TTC549 (cell line): Measurements from ENCODE around the gene BMF.
"Not testable (repeated sequence)": the region's sequence is repeated elsewhere in the genome, so short reads cannot be mapped to it uniquely, and the experiment has no call there.

Source experiments
- FAIRE-seq: peaks from 2 replicates; lab custom pipeline; 2012; peaks lifted over from hg19 to GRCh38; lab: Jason Lieb, UNC

Gene BMF

GRCh38 chr15:40128766-40129660 lies 20.3 kb upstream of the BMF start:
- FAIRE-seq: no peak

- peak; percentile 89 for FAIRE-seq
Measured at GRCh38 chr15:40125950-40126349, 17.3 kb upstream of the BMF start.

- not testable (repeated sequence) for FAIRE-seq
Measured at GRCh38 chr15:40124807-40125285, 16.2 kb upstream of the BMF start.

DNA sequence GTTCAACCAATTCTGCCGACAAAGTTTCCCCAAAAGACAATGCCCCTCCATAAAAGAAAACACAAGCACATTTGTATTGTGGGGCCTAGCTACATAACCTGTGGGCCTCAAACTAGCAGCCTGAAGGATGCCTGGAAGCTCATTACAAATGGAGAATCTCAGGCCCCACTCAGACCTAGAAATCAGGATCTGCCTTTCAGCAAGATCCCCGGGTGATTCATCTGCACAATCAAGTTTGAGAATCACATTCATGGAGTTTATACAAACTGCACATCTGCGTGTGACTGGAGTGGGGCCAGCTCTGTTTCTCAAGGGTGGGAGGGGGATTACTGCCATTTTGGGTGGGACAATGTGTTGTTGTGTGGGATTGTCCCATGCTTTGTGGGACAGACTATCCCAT lies 15.7 kb upstream of the BMF start:
- not testable (repeated sequence) for FAIRE-seq

- FAIRE-seq: not testable (repeated sequence)
Measured at GRCh38 chr15:40123863-40124262, 15.2 kb upstream of the BMF start.

- not testable (repeated sequence) for FAIRE-seq
Measured at GRCh38 chr15:40122989-40123388, 14.3 kb upstream of the BMF start.

GRCh38 chr15:40121911-40122638 lies 13.4 kb upstream of the BMF start:
- FAIRE-seq: no peak

DNA sequence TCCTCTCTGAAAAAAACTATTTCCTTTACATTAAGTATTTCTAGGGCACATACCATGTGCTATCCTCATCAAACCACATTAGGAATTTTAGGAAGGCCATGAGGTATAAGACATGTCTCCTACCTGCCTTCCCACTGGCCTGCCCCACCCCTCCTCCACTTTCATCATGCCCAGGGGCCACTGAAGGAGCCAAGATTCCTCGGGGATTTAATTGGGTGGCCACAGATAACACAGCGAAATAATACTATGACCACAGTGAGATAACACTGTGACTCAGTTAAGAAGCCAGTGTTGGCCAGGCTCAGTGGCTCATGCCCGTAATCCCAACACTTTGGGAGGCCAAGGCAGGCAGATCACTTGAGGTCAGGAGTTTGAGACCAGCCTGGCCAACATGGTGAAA lies 9.8 kb upstream of the BMF start:
- FAIRE-seq: no peak

DNA sequence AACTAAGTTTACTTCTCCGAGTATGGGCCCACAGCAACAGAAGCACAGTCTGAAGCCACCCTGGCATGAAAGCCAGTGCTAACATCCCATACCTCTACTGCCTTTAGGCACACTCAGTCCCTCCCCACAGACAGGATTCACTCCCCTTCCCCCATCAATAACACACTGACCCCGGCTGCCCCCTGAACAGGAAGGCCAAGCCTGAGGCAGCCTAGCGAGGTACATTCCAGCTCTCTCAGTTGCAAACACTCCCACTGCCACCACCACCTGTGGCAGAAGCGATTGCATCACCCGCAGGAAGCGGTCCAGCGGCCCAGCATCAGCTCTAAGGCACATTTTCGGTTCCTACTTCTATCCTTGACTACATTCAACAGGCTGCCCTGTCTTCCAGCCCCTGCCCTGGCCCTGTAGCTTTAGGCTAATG lies 7.0 kb upstream of the BMF start:
- no peak for FAIRE-seq

DNA sequence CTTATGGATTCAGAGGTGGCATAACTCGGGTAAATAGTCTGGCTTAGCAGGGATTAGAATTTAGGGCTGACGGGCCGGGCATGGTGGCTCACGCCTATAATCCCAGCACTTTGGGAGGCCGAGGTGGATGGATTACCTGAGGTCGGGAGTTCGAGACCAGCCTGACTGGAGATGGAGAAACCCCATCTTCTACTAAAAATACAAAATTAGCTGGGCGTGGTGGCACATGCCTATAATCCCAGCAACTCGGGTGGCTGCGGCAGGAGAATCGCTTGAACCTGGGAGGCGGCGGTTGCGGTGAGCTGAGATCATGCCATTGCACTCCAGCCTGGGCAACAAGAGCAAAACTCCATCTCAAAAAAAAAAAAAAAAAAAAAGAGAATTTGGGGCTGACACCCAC lies 6.4 kb upstream of the BMF start:
- FAIRE-seq: not testable (repeated sequence)

- FAIRE-seq: no peak
Measured at GRCh38 chr15:40114218-40114617, 5.5 kb upstream of the BMF start.

GRCh38 chr15:40112789-40113188 lies 4.1 kb upstream of the BMF start:
- no peak for FAIRE-seq

- no peak for FAIRE-seq
Measured at GRCh38 chr15:40111888-40112287, 3.2 kb upstream of the BMF start.

- FAIRE-seq: no peak
Measured at GRCh38 chr15:40110866-40111550, 2.3 kb upstream of the BMF start.

DNA sequence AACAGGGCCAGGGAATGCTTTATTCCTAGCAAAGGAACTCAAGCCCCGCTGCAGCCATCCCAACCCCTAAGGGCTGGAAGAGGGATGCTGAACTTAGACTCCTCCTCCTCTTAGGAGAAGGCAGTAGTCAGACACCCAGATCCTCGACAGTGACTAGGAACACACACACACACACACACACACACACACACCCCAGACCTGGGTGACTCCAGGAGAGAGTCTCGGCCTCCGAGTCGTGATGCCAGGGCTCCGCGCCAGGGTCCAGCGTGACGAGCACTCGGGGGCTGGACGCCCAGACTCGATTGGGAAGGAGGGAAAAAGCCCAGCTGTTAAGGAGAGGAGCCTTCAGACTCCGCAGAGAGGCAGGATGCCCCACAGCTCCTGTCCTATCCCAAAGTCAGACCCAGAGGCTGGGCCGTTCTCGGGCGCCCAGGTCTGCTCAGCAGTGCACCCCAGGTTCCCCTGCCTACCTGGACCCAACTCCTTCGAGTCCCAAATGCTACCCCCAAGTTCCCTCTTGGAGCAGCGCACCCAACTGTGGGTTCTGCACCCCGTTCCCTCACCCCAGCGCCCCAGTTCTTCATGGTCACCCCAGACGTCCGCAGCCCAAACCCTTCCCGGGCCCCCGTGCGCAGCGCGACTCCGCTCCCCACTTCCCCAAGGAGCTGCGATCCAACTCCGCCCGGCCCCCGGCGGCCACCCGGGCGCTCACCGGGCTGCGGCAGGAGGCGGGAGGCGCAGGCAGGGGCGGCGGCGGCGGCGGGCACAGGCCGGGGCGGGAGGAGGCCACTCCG lies 421 bp downstream of the BMF start:
- FAIRE-seq: no peak

DNA sequence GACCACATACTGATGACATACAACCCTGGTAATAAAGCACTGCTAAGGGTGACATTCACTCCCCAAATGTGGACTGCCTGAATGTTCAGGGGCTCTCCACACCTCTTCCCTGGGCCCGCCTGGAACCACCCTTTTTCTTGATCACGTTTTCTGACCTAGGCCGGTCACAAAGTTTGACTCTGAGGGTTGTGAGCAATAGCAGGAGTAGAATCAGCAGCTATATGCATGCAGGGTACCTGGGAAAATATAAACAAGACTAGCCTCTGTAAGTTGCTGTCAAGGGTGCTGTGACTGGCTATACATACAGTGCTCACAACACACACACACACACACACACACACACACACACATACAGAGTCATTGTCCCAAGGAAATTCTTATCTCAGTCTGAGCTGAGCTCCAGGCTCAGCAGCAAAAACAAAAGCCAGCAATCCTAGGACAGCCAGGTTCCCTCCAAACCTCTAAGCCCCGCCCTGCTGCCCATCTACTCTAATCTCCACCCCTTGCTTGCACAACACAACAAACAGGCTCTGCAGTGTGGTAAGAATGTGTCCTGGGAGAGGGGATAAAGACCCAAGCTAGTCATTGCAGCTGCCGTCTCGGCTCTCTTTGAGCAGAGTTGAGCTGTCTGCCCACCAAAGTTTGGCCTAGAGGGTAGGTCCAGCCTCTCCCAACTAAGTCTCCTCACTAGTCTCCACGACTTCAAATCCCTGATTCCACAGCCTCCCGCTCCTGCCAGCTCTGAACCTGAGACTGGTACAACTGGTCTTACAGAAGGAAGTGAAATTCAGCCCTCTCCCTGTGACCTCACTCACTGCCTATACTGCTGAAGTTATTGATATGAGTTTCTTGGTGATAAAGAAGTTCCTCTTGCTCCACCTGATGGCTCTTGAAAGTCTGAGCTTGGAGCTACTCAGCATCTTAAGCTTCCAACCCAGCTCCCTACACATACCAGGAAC lies 2.2 kb downstream of the BMF start:
- FAIRE-seq: no peak

DNA sequence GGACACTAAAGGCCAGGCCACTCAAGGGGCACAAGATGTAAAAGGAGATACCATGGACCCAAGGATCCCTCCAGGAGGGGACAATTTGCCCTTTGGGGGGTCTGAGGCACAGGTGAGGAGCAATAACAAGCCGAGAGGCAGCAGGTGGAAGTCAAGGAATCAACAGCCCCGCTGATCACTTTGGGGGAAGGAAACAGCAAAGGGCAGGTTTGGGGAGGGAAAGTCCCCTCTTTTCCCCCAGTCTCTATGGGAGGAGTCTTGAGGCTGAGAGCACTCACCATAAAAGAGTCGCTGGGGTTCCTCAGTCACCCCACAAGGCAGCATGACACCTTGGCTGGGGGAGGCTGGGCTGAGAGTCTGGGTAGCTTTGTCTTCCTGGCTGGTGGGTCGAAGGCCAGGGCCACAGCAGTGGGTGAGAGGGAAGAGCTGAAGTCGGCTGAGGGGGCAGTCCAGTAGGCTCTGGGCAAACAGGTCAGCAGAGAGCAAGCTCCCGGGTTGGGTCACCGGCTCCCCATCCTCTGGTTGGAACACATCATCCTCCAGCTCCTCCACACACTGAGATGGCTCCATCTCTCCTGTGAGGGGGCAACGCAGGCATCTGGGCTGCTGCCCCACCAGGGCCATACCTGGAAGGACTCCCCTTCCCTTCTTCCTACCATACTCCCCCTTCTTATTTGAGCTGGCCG lies 3.0 kb downstream of the BMF start:
- FAIRE-seq: no peak

DNA sequence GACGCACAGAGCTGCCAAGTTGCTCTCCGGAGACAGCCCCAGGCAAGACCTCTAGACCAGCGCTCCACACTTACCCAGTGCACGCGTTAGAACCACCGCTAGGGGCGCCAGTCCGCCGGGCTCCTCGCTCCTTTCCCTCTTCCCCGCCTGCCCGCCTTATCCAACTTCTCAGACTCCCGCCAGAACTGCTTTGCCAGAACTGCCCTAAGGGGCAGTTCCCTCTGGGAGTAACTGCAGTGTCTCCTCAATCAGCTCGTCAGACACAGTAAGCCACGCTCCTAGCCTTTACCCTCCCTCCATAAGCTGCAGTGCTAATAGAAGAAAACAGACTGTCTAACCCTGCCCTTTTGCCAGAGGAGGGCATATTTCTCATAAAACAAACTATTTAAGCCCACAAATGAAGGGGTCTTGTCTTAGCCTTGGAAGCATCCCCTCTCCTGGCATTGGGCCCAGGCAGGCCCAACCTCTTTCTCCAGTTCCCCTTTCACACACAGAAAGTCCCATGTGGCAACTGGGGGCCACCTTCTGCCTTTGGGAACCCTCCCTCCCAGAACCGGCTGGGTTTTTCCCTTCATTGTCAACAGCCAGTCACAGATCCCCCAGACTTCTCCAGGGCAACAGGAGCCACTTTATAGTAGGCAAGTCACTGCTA lies 3.7 kb downstream of the BMF start:
- FAIRE-seq: no peak

DNA sequence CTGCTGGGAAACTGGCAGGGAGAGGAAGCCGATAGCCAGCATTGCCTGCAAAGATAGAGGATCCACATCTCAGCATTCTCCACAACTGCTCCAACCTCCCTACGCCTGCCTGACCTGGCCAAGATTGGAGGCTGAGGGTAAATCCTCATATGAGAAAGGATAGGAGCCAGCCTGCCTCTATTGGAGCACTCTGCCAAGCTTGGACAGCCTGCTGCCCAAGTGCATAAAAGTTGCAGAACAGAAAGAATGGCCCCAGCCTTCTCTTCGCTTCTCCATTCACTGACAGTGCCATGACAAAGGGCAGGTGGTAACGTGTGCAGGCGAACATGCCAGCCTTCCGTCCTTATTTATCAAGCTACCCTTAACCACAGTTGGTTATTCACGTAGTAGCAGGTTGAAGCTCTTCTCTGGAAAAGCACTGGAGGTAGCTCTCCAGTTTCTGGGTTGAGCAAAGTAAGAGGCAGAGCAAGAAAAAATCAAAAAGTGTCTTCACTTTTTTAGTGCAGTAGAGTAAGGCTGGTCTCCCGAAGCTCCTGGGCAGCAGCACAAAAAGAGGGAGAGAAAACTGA lies 4.3 kb downstream of the BMF start:
- no peak for FAIRE-seq
